Measurements from ENCODE around the gene POLDIP2. TPM values are rescaled to one million over a fixed set of nuclear protein-coding genes. Genes with fewer than 3 reads are reported as not detected.
A peak's percentile ranks its signal among the peaks of the same experiment; 100 is the strongest.

The POLDIP2 gene
- total and polyA plus RNA-seq, 10 of the 15 experiments (the other 5 are each of a cell fraction or from before 2014, with no cell fraction given): 22.8 to 196 (median 121) TPM

DNA sequence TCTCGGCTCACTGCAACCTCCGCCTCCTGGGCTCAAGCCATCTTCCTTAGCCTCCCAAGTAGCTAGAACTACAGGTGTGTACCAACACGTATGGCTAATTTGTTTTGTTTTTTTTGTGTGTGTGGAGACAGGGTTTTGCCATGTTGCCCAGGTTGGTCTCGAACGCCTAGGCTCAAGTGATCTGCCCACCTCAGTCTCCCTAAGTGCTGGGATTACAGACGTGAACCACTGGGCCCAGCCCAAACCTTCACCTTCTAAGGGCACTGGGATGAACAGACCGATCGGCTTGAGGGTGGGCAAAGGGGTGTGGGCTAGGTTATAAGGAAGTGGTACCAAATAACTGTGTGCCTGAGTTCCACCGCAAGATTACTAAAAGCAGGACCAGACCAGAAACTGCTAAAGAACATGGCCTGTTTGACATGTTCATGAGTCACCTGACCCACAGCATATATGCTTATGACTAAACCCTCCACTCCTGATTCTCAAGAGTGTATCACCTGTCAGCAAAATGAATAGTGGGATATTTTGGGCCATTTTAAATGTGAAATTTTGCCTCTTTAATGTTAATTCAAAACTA lies 30.2 kb downstream of the POLDIP2 start (continued):
- TF ChIP-seq, protein P1, sequence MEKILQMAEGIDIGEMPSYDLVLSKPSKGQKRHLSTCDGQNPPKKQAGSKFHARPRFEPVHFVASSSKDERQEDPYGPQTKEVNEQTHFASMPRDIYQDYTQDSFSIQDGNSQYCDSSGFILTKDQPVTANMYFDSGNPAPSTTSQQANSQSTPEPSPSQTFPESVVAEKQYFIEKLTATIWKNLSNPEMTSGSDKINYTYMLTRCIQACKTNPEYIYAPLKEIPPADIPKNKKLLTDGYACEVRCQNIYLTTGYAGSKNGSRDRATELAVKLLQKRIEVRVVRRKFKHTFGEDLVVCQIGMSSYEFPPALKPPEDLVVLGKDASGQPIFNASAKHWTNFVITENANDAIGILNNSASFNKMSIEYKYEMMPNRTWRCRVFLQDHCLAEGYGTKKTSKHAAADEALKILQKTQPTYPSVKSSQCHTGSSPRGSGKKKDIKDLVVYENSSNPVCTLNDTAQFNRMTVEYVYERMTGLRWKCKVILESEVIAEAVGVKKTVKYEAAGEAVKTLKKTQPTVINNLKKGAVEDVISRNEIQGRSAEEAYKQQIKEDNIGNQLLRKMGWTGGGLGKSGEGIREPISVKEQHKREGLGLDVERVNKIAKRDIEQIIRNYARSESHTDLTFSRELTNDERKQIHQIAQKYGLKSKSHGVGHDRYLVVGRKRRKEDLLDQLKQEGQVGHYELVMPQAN (conservative IDR thresholded peaks at IDR 0.05): no peak
- TF ChIP-seq ZNF622 (IDR thresholded peaks at IDR 0.05) (no peak), LARP7 (IDR thresholded peaks at IDR 0.05) (no peak), ZNF217 (IDR thresholded peaks at IDR 0.05) (no peak), IRF4 (IDR thresholded peaks at IDR 0.05; ENCODE audit: low read depth, low read length) (peak; percentile 86), MEF2A (IDR thresholded peaks at IDR 0.05; ENCODE audit: insufficient read depth, low read depth, low read length) (no peak), ASH2L (IDR thresholded peaks at IDR 0.05; ENCODE audit: borderline replicate concordance, low read depth) (no peak), CHD4 (IDR thresholded peaks at IDR 0.05) (no peak), RFX5 (IDR thresholded peaks at IDR 0.05; ENCODE audit: low read depth, low read length) (no peak), ZNF24 (IDR thresholded peaks at IDR 0.05) (no peak), YY1 (IDR thresholded peaks at IDR 0.05; ENCODE audit: low read depth, low read length) (no peak), SMARCA5 (IDR thresholded peaks at IDR 0.05) (no peak), EED (IDR thresholded peaks at IDR 0.05; ENCODE audit: low read depth) (0 out of 2 replicates have a peak, but pooled peaks have one; percentile 30), CHD1 (IDR thresholded peaks at IDR 0.05; ENCODE audit: low read depth, low read length) (no peak), CBFB (IDR thresholded peaks at IDR 0.05; ENCODE audit: low read depth) (no peak), MTA2 (IDR thresholded peaks at IDR 0.05; ENCODE audit: low read depth) (peak; percentile 40; the same call in 1 of the 2 replicates), KLF5 (IDR thresholded peaks at IDR 0.05; ENCODE audit: partially characterized antibody) (no peak), POLR2AphosphoS5 (IDR thresholded peaks at IDR 0.05; ENCODE audit: low read length) (no peak), NRF1 (conservative IDR thresholded peaks at IDR 0.05; ENCODE audit: low read depth, low read length) (no peak), BMI1 (IDR thresholded peaks at IDR 0.05; ENCODE audit: borderline replicate concordance) (no peak), POLR2A (IDR thresholded peaks at IDR 0.05; ENCODE audit: low read depth, low read length) (no peak), SIN3A (IDR thresholded peaks at IDR 0.05; ENCODE audit: low read depth, low read length) (no peak), SREBF2 (IDR thresholded peaks at IDR 0.05; ENCODE audit: low read length) (no peak), NBN (IDR thresholded peaks at IDR 0.05) (no peak)
- TF ChIP-seq, protein P2, sequence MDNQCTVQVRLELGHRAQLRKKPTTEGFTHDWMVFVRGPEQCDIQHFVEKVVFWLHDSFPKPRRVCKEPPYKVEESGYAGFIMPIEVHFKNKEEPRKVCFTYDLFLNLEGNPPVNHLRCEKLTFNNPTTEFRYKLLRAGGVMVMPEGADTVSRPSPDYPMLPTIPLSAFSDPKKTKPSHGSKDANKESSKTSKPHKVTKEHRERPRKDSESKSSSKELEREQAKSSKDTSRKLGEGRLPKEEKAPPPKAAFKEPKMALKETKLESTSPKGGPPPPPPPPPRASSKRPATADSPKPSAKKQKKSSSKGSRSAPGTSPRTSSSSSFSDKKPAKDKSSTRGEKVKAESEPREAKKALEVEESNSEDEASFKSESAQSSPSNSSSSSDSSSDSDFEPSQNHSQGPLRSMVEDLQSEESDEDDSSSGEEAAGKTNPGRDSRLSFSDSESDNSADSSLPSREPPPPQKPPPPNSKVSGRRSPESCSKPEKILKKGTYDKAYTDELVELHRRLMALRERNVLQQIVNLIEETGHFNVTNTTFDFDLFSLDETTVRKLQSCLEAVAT (IDR thresholded peaks at IDR 0.05): no peak
- TF ChIP-seq, protein P3, sequence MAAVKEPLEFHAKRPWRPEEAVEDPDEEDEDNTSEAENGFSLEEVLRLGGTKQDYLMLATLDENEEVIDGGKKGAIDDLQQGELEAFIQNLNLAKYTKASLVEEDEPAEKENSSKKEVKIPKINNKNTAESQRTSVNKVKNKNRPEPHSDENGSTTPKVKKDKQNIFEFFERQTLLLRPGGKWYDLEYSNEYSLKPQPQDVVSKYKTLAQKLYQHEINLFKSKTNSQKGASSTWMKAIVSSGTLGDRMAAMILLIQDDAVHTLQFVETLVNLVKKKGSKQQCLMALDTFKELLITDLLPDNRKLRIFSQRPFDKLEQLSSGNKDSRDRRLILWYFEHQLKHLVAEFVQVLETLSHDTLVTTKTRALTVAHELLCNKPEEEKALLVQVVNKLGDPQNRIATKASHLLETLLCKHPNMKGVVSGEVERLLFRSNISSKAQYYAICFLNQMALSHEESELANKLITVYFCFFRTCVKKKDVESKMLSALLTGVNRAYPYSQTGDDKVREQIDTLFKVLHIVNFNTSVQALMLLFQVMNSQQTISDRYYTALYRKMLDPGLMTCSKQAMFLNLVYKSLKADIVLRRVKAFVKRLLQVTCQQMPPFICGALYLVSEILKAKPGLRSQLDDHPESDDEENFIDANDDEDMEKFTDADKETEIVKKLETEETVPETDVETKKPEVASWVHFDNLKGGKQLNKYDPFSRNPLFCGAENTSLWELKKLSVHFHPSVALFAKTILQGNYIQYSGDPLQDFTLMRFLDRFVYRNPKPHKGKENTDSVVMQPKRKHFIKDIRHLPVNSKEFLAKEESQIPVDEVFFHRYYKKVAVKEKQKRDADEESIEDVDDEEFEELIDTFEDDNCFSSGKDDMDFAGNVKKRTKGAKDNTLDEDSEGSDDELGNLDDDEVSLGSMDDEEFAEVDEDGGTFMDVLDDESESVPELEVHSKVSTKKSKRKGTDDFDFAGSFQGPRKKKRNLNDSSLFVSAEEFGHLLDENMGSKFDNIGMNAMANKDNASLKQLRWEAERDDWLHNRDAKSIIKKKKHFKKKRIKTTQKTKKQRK (IDR thresholded peaks at IDR 0.05; ENCODE audit: low read depth, low read length): no peak
- TF ChIP-seq, protein P4, sequence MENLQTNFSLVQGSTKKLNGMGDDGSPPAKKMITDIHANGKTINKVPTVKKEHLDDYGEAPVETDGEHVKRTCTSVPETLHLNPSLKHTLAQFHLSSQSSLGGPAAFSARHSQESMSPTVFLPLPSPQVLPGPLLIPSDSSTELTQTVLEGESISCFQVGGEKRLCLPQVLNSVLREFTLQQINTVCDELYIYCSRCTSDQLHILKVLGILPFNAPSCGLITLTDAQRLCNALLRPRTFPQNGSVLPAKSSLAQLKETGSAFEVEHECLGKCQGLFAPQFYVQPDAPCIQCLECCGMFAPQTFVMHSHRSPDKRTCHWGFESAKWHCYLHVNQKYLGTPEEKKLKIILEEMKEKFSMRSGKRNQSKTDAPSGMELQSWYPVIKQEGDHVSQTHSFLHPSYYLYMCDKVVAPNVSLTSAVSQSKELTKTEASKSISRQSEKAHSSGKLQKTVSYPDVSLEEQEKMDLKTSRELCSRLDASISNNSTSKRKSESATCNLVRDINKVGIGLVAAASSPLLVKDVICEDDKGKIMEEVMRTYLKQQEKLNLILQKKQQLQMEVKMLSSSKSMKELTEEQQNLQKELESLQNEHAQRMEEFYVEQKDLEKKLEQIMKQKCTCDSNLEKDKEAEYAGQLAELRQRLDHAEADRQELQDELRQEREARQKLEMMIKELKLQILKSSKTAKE (IDR thresholded peaks at IDR 0.05; ENCODE audit: low read depth, poor library complexity, severe bottlenecking): peak; percentile 73

All from GM12878 (cell line).